Measurements from ENCODE around the gene MEPCE. TPM values are rescaled to one million over a fixed set of nuclear protein-coding genes. Genes with fewer than 3 reads are reported as not detected.
"Not testable (repeated sequence)": the region's sequence is repeated elsewhere in the genome, so short reads cannot be mapped to it uniquely, and the experiment has no call there.

Gene MEPCE, protein sequence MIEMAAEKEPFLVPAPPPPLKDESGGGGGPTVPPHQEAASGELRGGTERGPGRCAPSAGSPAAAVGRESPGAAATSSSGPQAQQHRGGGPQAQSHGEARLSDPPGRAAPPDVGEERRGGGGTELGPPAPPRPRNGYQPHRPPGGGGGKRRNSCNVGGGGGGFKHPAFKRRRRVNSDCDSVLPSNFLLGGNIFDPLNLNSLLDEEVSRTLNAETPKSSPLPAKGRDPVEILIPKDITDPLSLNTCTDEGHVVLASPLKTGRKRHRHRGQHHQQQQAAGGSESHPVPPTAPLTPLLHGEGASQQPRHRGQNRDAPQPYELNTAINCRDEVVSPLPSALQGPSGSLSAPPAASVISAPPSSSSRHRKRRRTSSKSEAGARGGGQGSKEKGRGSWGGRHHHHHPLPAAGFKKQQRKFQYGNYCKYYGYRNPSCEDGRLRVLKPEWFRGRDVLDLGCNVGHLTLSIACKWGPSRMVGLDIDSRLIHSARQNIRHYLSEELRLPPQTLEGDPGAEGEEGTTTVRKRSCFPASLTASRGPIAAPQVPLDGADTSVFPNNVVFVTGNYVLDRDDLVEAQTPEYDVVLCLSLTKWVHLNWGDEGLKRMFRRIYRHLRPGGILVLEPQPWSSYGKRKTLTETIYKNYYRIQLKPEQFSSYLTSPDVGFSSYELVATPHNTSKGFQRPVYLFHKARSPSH
- total RNA-seq (20.9 and 23.1 TPM in 2 replicates), polyA plus RNA-seq (15.8 and 17.2 TPM in 2 replicates)

DNA sequence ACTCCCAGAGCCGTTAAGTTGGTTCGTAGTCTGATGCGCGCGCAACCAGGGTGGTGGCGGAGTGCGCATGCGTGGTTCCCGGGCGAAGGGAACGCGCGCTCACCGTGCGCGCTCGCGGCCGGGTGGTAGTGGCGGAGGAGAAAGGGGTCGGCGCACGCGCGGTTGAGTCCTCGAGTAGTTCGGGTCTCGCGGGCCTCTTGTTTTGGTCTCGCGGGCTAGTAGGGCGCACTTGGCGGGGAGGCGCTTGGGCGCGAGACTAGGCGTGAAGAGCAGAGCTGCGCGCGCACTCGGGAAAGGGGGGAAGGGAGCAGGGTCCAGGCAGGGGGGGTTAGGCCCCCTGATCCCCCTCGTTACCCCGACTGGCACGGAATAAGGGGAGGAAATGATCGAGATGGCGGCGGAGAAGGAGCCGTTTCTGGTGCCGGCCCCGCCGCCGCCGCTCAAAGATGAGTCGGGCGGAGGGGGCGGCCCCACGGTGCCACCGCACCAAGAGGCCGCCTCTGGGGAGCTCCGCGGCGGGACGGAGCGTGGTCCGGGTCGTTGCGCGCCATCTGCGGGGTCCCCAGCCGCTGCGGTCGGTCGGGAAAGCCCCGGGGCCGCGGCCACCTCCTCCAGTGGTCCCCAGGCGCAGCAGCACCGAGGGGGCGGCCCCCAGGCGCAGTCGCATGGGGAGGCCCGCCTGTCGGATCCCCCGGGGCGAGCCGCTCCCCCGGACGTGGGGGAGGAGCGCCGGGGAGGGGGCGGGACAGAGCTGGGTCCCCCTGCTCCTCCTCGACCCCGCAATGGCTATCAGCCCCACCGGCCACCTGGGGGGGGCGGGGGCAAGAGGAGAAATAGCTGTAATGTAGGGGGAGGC, at the start of gene MEPCE:
TSS of gene MEPCE (plus strand) at position 195 of the 856 bp plus-strand sequence. CDS start at position 383, 188 bp downstream.
- H2AFZ ChIP-seq: peak within 1 kb of the TSS; percentile 31
- H3K4me2 ChIP-seq: peak within 1 kb of the TSS; percentile 75
- 1% methylated on average over 63 of the region's 95 CpGs for WGBS (ENCODE audit: low lambda C conversion rate, missing lambda C conversion rate)
- peaks cover 29% of the 10 kb centered on the region for H3K4me1 ChIP-seq (ENCODE audit: insufficient read depth)
- H3K4me3 ChIP-seq: peak within 1 kb of the TSS; percentile 50
- H3K36me3 ChIP-seq (replicated peaks; ENCODE audit: insufficient read depth, low read depth): no peaks in the 10 kb centered on the region
- no peaks in the 10 kb centered on the region for H3K9me2 ChIP-seq (replicated peaks; ENCODE audit: insufficient read depth)
- H4K20me1 ChIP-seq (ENCODE audit: insufficient read depth, poor library complexity, severe bottlenecking): peaks cover 3% of the 10 kb centered on the region
- TF ChIP-seq EZH2 (IDR thresholded peaks at IDR 0.05; ENCODE audit: borderline replicate concordance) (no peak), EZH2phosphoT487 (IDR thresholded peaks at IDR 0.05; ENCODE audit: low read depth, severe bottlenecking, unreplicated experiment) (no peak), CTCF (IDR thresholded peaks at IDR 0.05; ENCODE audit: poor library complexity) (no peak)
- peaks cover 45% of the 10 kb centered on the region for H3K79me2 ChIP-seq
- DNase-seq (ENCODE audit: low spot score): peak; percentile 99
- H3K27ac ChIP-seq: peak within 1 kb of the TSS; percentile 98
- no peaks in the 10 kb centered on the region for H3K27me3 ChIP-seq
- no peaks in the 10 kb centered on the region for H3K9me3 ChIP-seq (ENCODE audit: low read depth)

- no peak for DNase-seq (ENCODE audit: low spot score)
- Histone ChIP-seq H3K27me3 (no peaks in the 10 kb centered on the region), H3K36me3 (replicated peaks; ENCODE audit: insufficient read depth, low read depth) (no peaks in the 10 kb centered on the region), H3K79me2 (no peaks in the 10 kb centered on the region), H3K4me1 (ENCODE audit: insufficient read depth) (no peaks in the 10 kb centered on the region), H3K9me2 (replicated peaks; ENCODE audit: insufficient read depth) (no peaks in the 10 kb centered on the region), H2AFZ (no peak overlapping the region), H3K27ac (no peak overlapping the region), H3K4me2 (no peak overlapping the region), H3K9me3 (ENCODE audit: low read depth) (no peaks in the 10 kb centered on the region), H4K20me1 (ENCODE audit: insufficient read depth, poor library complexity, severe bottlenecking) (no peaks in the 10 kb centered on the region), H3K4me3 (no peak overlapping the region)
- TF ChIP-seq CTCF (IDR thresholded peaks at IDR 0.05; ENCODE audit: poor library complexity) (no peak), EZH2 (IDR thresholded peaks at IDR 0.05; ENCODE audit: borderline replicate concordance) (no peak), EZH2phosphoT487 (IDR thresholded peaks at IDR 0.05; ENCODE audit: low read depth, severe bottlenecking, unreplicated experiment) (no peak)
- 87% methylated on average over 4 of the region's 4 CpGs for WGBS (ENCODE audit: low lambda C conversion rate, missing lambda C conversion rate)
These were observed 49.4 kb upstream of the MEPCE start for GRCh38 chr7:100380196-100380595.

DNA sequence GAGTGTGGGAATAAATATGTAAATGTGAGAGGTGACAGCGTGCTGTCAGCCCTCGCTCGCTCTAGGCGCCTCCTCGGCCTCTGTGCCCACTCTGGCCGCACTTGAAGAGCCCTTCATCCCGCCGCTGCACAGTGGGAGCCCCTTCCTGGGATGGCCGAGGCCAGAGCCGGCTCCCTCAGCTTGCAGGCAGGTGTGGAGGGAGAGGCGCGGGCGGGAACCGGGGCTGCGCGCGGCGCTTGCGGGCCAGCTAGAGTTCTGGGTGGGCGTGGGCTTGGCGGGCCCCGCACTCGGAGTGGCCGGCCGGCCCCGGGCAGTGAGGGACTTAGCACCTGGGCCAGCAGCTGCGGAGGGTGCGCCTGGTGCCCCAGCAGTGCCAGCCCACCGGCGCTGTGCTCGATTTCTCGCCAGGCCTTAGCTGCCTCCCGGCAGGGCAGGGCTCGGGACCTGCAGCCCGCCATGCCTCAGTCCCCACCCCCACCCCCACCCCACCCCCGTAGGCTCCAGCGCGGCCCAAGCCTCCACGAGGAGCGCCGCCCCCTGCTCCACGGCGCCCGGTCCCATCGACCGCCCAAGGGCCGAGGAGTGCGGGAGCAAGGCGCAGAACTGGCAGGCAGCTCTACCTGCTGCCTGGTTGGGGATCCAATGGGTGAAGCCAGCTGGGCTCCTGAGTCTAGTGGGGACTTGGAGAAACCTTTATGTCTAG, 47.9 kb upstream of the MEPCE start:
- not testable (repeated sequence) for H3K4me1 ChIP-seq (ENCODE audit: insufficient read depth); H3K36me3 ChIP-seq (replicated peaks; ENCODE audit: insufficient read depth, low read depth); H3K27ac ChIP-seq; H3K9me3 ChIP-seq (ENCODE audit: low read depth); DNase-seq (ENCODE audit: low spot score); H3K27me3 ChIP-seq; H3K9me2 ChIP-seq (replicated peaks; ENCODE audit: insufficient read depth); H3K79me2 ChIP-seq; H2AFZ ChIP-seq; H4K20me1 ChIP-seq (ENCODE audit: insufficient read depth, poor library complexity, severe bottlenecking); H3K4me3 ChIP-seq
- 61% methylated on average over 23 of the region's 49 CpGs for WGBS (ENCODE audit: low lambda C conversion rate, missing lambda C conversion rate)
- H3K4me2 ChIP-seq: peak overlapping the region; percentile 37

- not testable (repeated sequence) for H3K4me3 ChIP-seq; H3K27ac ChIP-seq; H3K79me2 ChIP-seq; H3K36me3 ChIP-seq (replicated peaks; ENCODE audit: insufficient read depth, low read depth); H3K27me3 ChIP-seq; H4K20me1 ChIP-seq (ENCODE audit: insufficient read depth, poor library complexity, severe bottlenecking); H3K9me2 ChIP-seq (replicated peaks; ENCODE audit: insufficient read depth); H3K4me1 ChIP-seq (ENCODE audit: insufficient read depth); H2AFZ ChIP-seq; H3K9me3 ChIP-seq (ENCODE audit: low read depth); DNase-seq (ENCODE audit: low spot score)
- H3K4me2 ChIP-seq: peak overlapping the region; percentile 37
- WGBS (ENCODE audit: low lambda C conversion rate, missing lambda C conversion rate): 87% methylated on average over 8 of the region's 8 CpGs
These were observed 47.3 kb upstream of the MEPCE start for GRCh38 chr7:100382234-100382853.

Measured in hepatocyte (in vitro differentiated cells).